GM12878 (cell line): ENCODE data around the gene DYNLT5. TPM values are rescaled to one million over a fixed set of nuclear protein-coding genes. Genes with fewer than 3 reads are reported as not detected.

Experiments used
- ATF2 ChIP-seq: IDR thresholded peaks from 2 replicates; pipeline ENCODE4 v1.6.1; 2012; ENCODE audit warnings: low read length, inconsistent platforms
- ATF7 ChIP-seq: fragments of 450-650 bp; IDR thresholded peaks from 2 replicates; pipeline ENCODE4 v1.6.1; 2016; ENCODE audit warnings: low read depth, mild to moderate bottlenecking
- CREB1 ChIP-seq: IDR thresholded peaks from 2 replicates; pipeline ENCODE4 v1.6.1; 2012; ENCODE audit warnings: low read depth, mild to moderate bottlenecking, inconsistent platforms
- CTCF ChIP-seq, 3 experiments: IDR thresholded peaks in 2 of 3; conservative IDR thresholded peaks in 1 of 3; 2 replicates each; pipeline ENCODE4 v1.5.1; 2011; ENCODE audit warnings: low read depth in 3 of 3, low read length in 3 of 3, mild to moderate bottlenecking in 3 of 3, control low read depth in 2 of 3, moderate library complexity in 2 of 3, inconsistent platforms in 1 of 3, mixed read lengths in 1 of 3; ENCODE audit not compliant: control insufficient read depth in 2 of 3, insufficient read depth in 1 of 3; ENCODE audit errors: extremely low read depth in 1 of 3
- EP300 ChIP-seq, 2 experiments: fragments of 150-350 bp in 1 of 2; IDR thresholded peaks; 2 replicates each; pipeline ENCODE4 v1.6.1; 2011 to 2012; ENCODE audit warnings: low read depth in 2 of 2, low read length in 2 of 2, borderline replicate concordance in 1 of 2, improper control_type of control experiment in 1 of 2, inconsistent platforms in 1 of 2; ENCODE audit not compliant: control insufficient read depth in 1 of 2
- IKZF2 ChIP-seq, 2 experiments: fragments of 450-650 bp; IDR thresholded peaks; 2 replicates each; pipeline ENCODE4 v1.6.1; 2017; ENCODE audit warnings: mild to moderate bottlenecking in 2 of 2, moderate library complexity in 2 of 2
- NFIC ChIP-seq: IDR thresholded peaks from 2 replicates; pipeline ENCODE4 v1.6.1; 2012; ENCODE audit warnings: low read depth, mild to moderate bottlenecking, inconsistent platforms, low read length, moderate library complexity
- RAD51 ChIP-seq: fragments of 450-650 bp; IDR thresholded peaks from 2 replicates; pipeline ENCODE4 v1.6.1; 2016; ENCODE audit warnings: moderate library complexity, mild to moderate bottlenecking, inconsistent platforms
- RFX5 ChIP-seq: IDR thresholded peaks from 2 replicates; pipeline ENCODE4 v1.6.1; 2011; ENCODE audit warnings: low read depth, low read length, improper control_type of control experiment
- SPI1 ChIP-seq: IDR thresholded peaks from 2 replicates; pipeline ENCODE4 v1.6.1; 2011; ENCODE audit warnings: low read depth, mild to moderate bottlenecking, low read length, moderate library complexity, borderline replicate concordance; ENCODE audit not compliant: insufficient read depth
- SREBF2 ChIP-seq: IDR thresholded peaks from 2 replicates; pipeline ENCODE4 v1.6.1; 2012; ENCODE audit warnings: mild to moderate bottlenecking, low read length
- USF1 ChIP-seq: IDR thresholded peaks from 2 replicates; pipeline ENCODE4 v1.6.1; 2011; ENCODE audit warnings: borderline replicate concordance, low read depth, mild to moderate bottlenecking, moderate library complexity, mixed read lengths, low read length; ENCODE audit not compliant: insufficient read depth; ENCODE audit errors: extremely low read length
- polyA plus RNA-seq, 11 experiments: library from polyadenylated mRNA; depleted of rRNA in 4 of 11; unstranded in 6 of 11; stranded (reverse) in 5 of 11; fragments of >200 nt; fragmentation: Nextera tagmentation in 4 of 11; fragmentation: Illumina TruSeq in 1 of 11; extraction: Ambion mirVana in 4 of 11; extraction: Trizol in 1 of 11; gene quantifications; 1 replicate in 1 of 11; 2 replicates in 10 of 11; pipeline versions ENCODE4 v1.2.1 to v1.2.3, GENCODE V29; 2011 to 2016; ENCODE audit warnings: inconsistent platforms in 2 of 11, missing spikeins in 2 of 11, low read depth in 1 of 11
- total RNA-seq, 4 experiments: library from RNA; depleted of rRNA in 3 of 4; stranded (reverse); fragments of >200 nt in 3 of 4; fragmentation: Illumina TruSeq in 1 of 4; extraction: Trizol in 1 of 4; gene quantifications; 2 replicates each; pipeline versions ENCODE4 v1.2.1 to v1.2.3, GENCODE V29; 2013 to 2021

The DYNLT5 gene
- total and polyA plus RNA-seq, 10 of the 15 experiments (the other 5 are each of a cell fraction or from before 2014, with no cell fraction given), result not detected

- TF ChIP-seq ATF2, result peak; percentile 63
- no peak for TF ChIP-seq SREBF2
- TF ChIP-seq ATF7, result peak; percentile 84
- peak; percentile 19 to 40; a peak in 3 of 4 replicates for TF ChIP-seq IKZF2 (IDR thresholded peaks at IDR 0.05)
- TF ChIP-seq RFX5, result no peak
- TF ChIP-seq RAD51, result peak; percentile 86
- no peak for TF ChIP-seq EP300 (IDR thresholded peaks at IDR 0.05; ENCODE audit: borderline replicate concordance in 1 of 2, control insufficient read depth in 1 of 2, low read depth in 2 of 2, low read length in 2 of 2)
- peak; percentile 76 for TF ChIP-seq SPI1
- TF ChIP-seq NFIC, result 0 out of 2 replicates have a peak, but pooled peaks have one; percentile 16
- no peak for TF ChIP-seq USF1
- peak; percentile 50; the same call in 1 of the 2 replicates for TF ChIP-seq CREB1
- TF ChIP-seq CTCF (IDR thresholded peaks at IDR 0.05 in 2 of 3, conservative IDR thresholded peaks at IDR 0.05 in 1 of 3; ENCODE audit: control insufficient read depth in 2 of 3, extremely low read depth in 1 of 3, insufficient read depth in 1 of 3, low read depth in 3 of 3, low read length in 3 of 3), result no peak
Observed at GRCh38 chr1:66758241-66758755, 6.0 kb downstream of the DYNLT5 start (continued).
